Peyer's patch (tissue), 4 donors: ENCODE measurements around the gene TRIB2. TPM values are rescaled to one million over a fixed set of nuclear protein-coding genes. Genes with fewer than 3 reads are reported as not detected.
"Not testable (repeated sequence)": the region's sequence is repeated elsewhere in the genome, so short reads cannot be mapped to it uniquely, and the experiment has no call there.

ENCODE experiments used
- DNase-seq, 3 donors: peaks; one replicate each; pipeline ENCODE4 v3.0.0-alpha.2; 2017 to 2019
- H3K27ac ChIP-seq, 4 donors: fragments of 200-600 bp; sonication (generic); one replicate each; pipeline ENCODE4 v1.5.1; 2016 to 2019
- H3K27me3 ChIP-seq, 2 donors: fragments of 200-600 bp; sonication (generic); one replicate each; pipeline ENCODE4 v1.5.1; 2019
- H3K36me3 ChIP-seq, 3 donors: fragments of 200-600 bp; sonication (generic); one replicate each; pipeline ENCODE4 v1.5.1; 2016 to 2019
- H3K4me1 ChIP-seq, 4 donors: fragments of 200-600 bp; sonication (generic); one replicate each; pipeline ENCODE4 v1.5.1; 2016 to 2019
- H3K4me3 ChIP-seq, 4 donors: fragments of 200-600 bp; sonication (generic); 1 replicate in 3 of 4; 2 replicates in 1 of 4; pipeline ENCODE4 v1.5.1; 2016 to 2019; ENCODE audit warnings: mild to moderate bottlenecking in 1 of 4
- H3K9me3 ChIP-seq, 4 donors: fragments of 200-600 bp; sonication (generic); one replicate each; pipeline ENCODE4 v1.5.1; 2016 to 2019; ENCODE audit warnings: mild to moderate bottlenecking in 1 of 4
- CTCF ChIP-seq, 6 experiments: fragments of 450-650 bp in 4 of 6; fragments of 200-600 bp in 2 of 6; sonication (generic) in 1 of 6; IDR thresholded peaks; one replicate each; pipeline ENCODE4 v1.5.1; 2017 to 2019; ENCODE audit warnings: antibody characterized with exemption in 6 of 6, mild to moderate bottlenecking in 3 of 6, moderate library complexity in 1 of 6
- POLR2A ChIP-seq, 2 donors: fragments of 450-650 bp; IDR thresholded peaks; one replicate each; pipeline ENCODE4 v1.5.1; 2017; ENCODE audit warnings: antibody characterized with exemption in 2 of 2, mild to moderate bottlenecking in 2 of 2, moderate library complexity in 2 of 2
- total RNA-seq, 4 donors: library from RNA; depleted of rRNA; stranded (reverse); fragments of >200 nt; gene quantifications; one replicate each; pipeline ENCODE4 v1.1.0, GENCODE V29; 2016

The TRIB2 gene
- total RNA-seq, 4 donors from 2014 or later, result 6.8 to 58.6 (median 12.6) TPM

- no peaks in the 10 kb centered on the region for H3K9me3 ChIP-seq
- H3K36me3 ChIP-seq, result no peaks in the 10 kb centered on the region
- no peak overlapping the region for H3K27ac ChIP-seq
- H3K4me1 ChIP-seq, result no peaks in the 10 kb centered on the region
- TF ChIP-seq POLR2A (IDR thresholded peaks at IDR 0.05), result no peak
- TF ChIP-seq CTCF (IDR thresholded peaks at IDR 0.05), result no peak
- no peak overlapping the region for H3K4me3 ChIP-seq
- H3K27me3 ChIP-seq, result no peaks in the 10 kb centered on the region
- DNase-seq, result no peak
Measured at GRCh38 chr2:12675801-12676200, 40.9 kb upstream of the TRIB2 start.

- H3K4me3 ChIP-seq, result no peak overlapping the region
- no peak for TF ChIP-seq CTCF (IDR thresholded peaks at IDR 0.05)
- TF ChIP-seq POLR2A (IDR thresholded peaks at IDR 0.05), result no peak
- no peaks in the 10 kb centered on the region for H3K4me1 ChIP-seq
- no peak for DNase-seq
- no peaks in the 10 kb centered on the region for H3K36me3 ChIP-seq
- no peaks in the 10 kb centered on the region for H3K9me3 ChIP-seq
- H3K27me3 ChIP-seq, result no peaks in the 10 kb centered on the region
- no peak overlapping the region for H3K27ac ChIP-seq
Measured at GRCh38 chr2:12676771-12677170, 40.0 kb upstream of the TRIB2 start.

- no peaks in the 10 kb centered on the region for H3K9me3 ChIP-seq
- no peak for DNase-seq
- TF ChIP-seq CTCF (IDR thresholded peaks at IDR 0.05), result no peak
- TF ChIP-seq POLR2A (IDR thresholded peaks at IDR 0.05), result no peak
- H3K4me3 ChIP-seq, result no peak overlapping the region
- no peaks in the 10 kb centered on the region for H3K27me3 ChIP-seq
- H3K36me3 ChIP-seq, result no peaks in the 10 kb centered on the region
- H3K4me1 ChIP-seq, result no peaks in the 10 kb centered on the region
- H3K27ac ChIP-seq, result no peak overlapping the region
Measured at GRCh38 chr2:12678186-12678585, 38.5 kb upstream of the TRIB2 start.

GRCh38 chr2:12679550-12680072 lies 37.1 kb upstream of the TRIB2 start:
- no peaks in the 10 kb centered on the region for H3K4me1 ChIP-seq
- H3K27me3 ChIP-seq, result no peaks in the 10 kb centered on the region
- H3K4me3 ChIP-seq, result no peak overlapping the region
- TF ChIP-seq CTCF (IDR thresholded peaks at IDR 0.05) (no peak), POLR2A (IDR thresholded peaks at IDR 0.05) (no peak)
- no peak for DNase-seq
- no peak overlapping the region for H3K27ac ChIP-seq
- H3K36me3 ChIP-seq, result no peaks in the 10 kb centered on the region
- H3K9me3 ChIP-seq, result no peaks in the 10 kb centered on the region

- H3K36me3 ChIP-seq, H3K27me3 ChIP-seq, H3K27ac ChIP-seq, H3K4me1 ChIP-seq, H3K9me3 ChIP-seq, DNase-seq, H3K4me3 ChIP-seq: not testable (repeated sequence)
Measured at GRCh38 chr2:12680115-12680514, 36.6 kb upstream of the TRIB2 start.

- no peak for DNase-seq
- Histone ChIP-seq H3K4me1 (no peaks in the 10 kb centered on the region), H3K27me3 (no peaks in the 10 kb centered on the region), H3K4me3 (no peak overlapping the region), H3K27ac (no peak overlapping the region), H3K9me3 (no peaks in the 10 kb centered on the region), H3K36me3 (no peaks in the 10 kb centered on the region)
- TF ChIP-seq CTCF (IDR thresholded peaks at IDR 0.05) (no peak), POLR2A (IDR thresholded peaks at IDR 0.05) (no peak)
Measured at GRCh38 chr2:12682017-12682416, 34.7 kb upstream of the TRIB2 start.
